Omental fat pad (tissue), 4 donors: ENCODE data around the gene CRTC3. TPM values are rescaled to one million over a fixed set of nuclear protein-coding genes. Genes with fewer than 3 reads are reported as not detected.

ENCODE experiments used
- ATAC-seq: fragments of 150-250 bp; one replicate; pipeline ENCODE4 v1.9.1; 2016; ENCODE audit warnings: mild to moderate bottlenecking, moderate library complexity; ENCODE audit not compliant: low FRiP score
- DNase-seq: peaks from one replicate; pipeline ENCODE4 v3.0.0-alpha.2; 2019; ENCODE audit warnings: low spot score
- total RNA-seq, 4 donors: library from RNA; depleted of rRNA; stranded (reverse); fragments of >200 nt; gene quantifications; one replicate each; pipeline ENCODE4 v1.1.0, GENCODE V29; 2016
- TF ChIP-seq, protein P1 (sequence below), 3 donors: fragments of 450-650 bp; IDR thresholded peaks; one replicate each; pipeline ENCODE4 v1.5.1; 2016 to 2017; ENCODE audit warnings: antibody characterized with exemption in 3 of 3, mild to moderate bottlenecking in 3 of 3, moderate library complexity in 2 of 3

CRTC3 gene
- total RNA-seq, 4 donors from 2014 or later, result 31.5 to 52.8 (median 44.3) TPM

DNA sequence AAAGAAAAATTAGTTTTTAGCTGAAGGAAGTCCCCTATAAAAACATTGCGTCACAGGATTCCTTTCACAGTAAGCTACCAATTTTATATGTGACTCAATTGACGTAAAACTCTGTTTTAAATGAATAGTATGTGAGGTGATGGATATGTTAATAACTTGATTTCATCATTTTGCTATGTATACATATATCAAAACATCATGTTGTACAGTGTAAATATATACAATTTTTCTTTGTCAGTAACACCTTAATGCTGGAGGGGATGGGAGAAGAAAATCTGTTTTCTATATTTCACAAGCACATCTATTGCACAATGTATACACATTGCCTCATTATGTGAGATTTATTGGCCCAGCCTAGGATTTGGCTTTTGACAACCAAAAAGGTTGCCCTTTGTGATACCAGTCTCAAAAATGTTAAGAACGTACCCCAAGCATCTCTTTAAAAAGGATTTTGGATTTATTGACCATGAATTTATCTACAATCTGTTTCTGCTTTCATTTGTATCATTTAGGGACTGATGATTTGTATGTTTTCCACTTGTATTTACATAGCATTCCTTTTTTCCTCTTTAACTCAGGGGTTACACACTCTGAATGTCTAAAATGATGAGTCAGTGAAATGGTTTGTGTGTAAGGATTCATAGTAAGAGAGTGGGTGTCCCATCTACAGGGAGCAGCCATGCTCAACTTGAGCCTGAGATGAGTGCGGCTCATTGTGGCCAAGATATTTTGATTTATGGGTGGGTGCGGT, 62.6 kb downstream of the CRTC3 start:
- TF ChIP-seq, protein P1, sequence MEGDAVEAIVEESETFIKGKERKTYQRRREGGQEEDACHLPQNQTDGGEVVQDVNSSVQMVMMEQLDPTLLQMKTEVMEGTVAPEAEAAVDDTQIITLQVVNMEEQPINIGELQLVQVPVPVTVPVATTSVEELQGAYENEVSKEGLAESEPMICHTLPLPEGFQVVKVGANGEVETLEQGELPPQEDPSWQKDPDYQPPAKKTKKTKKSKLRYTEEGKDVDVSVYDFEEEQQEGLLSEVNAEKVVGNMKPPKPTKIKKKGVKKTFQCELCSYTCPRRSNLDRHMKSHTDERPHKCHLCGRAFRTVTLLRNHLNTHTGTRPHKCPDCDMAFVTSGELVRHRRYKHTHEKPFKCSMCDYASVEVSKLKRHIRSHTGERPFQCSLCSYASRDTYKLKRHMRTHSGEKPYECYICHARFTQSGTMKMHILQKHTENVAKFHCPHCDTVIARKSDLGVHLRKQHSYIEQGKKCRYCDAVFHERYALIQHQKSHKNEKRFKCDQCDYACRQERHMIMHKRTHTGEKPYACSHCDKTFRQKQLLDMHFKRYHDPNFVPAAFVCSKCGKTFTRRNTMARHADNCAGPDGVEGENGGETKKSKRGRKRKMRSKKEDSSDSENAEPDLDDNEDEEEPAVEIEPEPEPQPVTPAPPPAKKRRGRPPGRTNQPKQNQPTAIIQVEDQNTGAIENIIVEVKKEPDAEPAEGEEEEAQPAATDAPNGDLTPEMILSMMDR (IDR thresholded peaks at IDR 0.05), result no peak
- ATAC-seq, result peak; percentile 77
- DNase-seq, result no peak

DNA sequence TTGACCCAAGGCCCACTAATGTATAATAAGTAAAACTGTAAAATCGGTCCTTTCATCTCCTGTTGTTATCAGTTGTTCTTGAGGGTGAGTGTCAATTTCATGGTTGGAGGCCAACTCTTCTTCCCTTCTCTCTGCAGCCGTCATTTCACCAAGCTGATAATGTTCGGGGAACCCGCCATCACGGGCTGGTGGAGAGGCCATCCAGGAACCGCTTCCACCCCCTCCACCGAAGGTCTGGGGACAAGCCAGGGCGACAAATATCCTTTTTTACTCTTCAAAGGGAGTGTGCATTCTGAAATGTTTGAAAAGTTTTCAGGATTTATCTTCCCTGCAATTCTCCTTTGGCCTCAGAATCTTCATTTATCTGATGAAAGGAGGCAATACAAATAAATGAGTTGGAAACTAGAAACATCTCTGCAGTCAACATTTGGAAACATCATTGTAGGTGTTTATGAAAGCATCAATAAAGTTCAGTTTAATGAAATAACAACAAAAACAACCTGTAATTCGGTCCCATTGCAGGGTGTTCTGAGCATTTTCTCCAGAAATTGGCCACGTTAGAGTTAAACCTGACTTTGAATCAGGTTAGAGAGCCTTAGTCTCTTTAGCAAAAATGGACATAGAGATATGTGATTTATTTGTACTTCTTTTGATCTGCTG, 63.9 kb downstream of the CRTC3 start:
- TF ChIP-seq, protein P1 (IDR thresholded peaks at IDR 0.05), result no peak
- ATAC-seq (no peak), DNase-seq (no peak)

DNA sequence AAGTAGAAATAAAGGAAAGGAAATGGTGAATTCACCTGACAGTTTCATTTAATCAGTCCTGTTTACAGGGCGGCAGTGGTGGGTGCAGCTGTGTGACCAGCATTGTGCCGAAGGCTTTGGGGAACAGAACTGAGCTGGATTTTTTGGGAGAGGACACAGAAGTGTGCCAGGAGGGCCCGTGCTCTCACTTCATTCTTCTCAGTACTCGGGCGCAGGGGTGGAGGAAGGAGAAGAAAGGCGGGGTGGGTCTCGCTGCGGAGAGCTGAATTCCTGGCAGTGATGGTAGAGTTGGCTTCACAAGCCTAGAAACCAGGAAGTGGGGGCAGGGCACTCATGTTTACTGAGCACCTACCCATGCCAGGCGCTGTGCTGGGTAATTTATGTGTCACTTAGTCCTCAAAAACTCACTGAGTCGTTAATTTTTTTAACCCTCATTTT, 64.6 kb downstream of the CRTC3 start:
- peak; percentile 74 for ATAC-seq
- TF ChIP-seq, protein P1 (IDR thresholded peaks at IDR 0.05), result no peak

DNA sequence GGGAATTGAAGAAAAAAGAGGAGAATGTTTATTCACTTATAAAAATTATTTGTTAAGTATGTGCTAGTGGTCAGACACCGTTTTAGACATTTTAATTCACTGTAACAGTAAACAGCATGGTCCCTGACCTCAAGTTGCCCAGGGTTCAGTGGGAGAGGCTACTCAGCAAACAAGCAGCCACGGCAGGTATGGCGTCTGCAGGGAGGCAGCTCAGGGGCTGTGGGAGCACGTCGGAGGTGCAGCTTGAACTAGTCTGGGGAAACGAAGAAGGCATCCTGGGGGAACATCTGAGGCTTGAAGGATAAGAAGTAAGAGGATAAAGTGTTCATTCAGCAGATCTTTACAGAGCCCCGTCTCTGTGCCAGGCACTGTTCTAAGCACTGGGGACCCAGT, 66.0 kb downstream of the CRTC3 start:
- DNase-seq (no peak), ATAC-seq (no peak)
- TF ChIP-seq, protein P1 (IDR thresholded peaks at IDR 0.05), result no peak

More for the DNA sequence above, 64.6 kb downstream of the CRTC3 start:
- peak; percentile 77 for DNase-seq

DNA sequence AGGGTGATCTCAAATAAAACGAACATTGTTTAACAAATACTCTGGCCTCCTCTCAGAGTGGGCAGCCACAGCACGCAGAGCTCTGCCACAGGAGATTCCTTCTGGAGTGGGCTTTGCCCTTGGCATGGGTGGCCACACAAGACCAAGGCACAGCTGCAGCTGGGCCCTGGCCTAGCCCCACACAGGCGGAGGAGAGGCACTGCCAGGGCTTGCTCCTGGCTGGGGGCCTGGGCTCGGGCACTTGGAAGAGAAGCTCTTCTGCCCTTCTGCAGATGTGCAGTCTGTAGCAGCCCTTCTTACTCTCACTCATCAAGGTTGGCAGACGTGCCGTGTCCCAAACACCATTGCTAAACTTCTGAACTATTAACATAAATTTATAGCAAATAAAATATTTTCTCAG, 67.2 kb downstream of the CRTC3 start:
- TF ChIP-seq, protein P1 (IDR thresholded peaks at IDR 0.05), result no peak
- DNase-seq (no peak), ATAC-seq (no peak)

DNA sequence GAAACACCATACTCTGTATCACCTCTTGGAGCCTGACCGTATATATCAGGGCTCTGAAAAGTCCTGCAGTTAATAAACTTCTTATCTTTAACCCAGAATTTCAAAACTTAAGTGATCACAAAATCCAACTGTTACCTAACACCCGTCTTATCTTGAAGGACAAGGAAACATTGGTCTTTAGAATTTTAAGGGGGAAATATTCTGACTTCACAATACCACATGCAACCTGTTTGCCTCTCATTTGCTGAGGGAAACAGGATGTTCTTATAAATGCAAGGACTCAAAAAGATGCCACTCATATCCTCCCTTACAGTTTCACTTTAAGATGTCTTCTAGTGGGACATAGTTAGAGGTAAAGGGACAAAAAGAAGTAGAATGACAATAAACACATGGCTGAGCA, 67.9 kb downstream of the CRTC3 start:
- TF ChIP-seq, protein P1 (IDR thresholded peaks at IDR 0.05), result no peak
- DNase-seq (no peak), ATAC-seq (no peak)
